Kidney (tissue), 14 donors: ENCODE measurements around the gene FHL2. TPM values are rescaled to one million over a fixed set of nuclear protein-coding genes. Genes with fewer than 3 reads are reported as not detected.

ENCODE experiments used
- DNase-seq, 5 donors: peaks; one replicate each; pipeline ENCODE4 v3.0.0-alpha.2; 2013 to 2020
- FAIRE-seq: peaks from 2 replicates; lab custom pipeline; 2012; peaks lifted over from hg19 to GRCh38; lab: Jason Lieb, UNC
- H3K27ac ChIP-seq, 2 donors: one replicate each; pipeline ENCODE4 v1.7.0; 2013; ENCODE audit warnings: low read depth in 2 of 2, low read length in 2 of 2, inconsistent platforms in 1 of 2
- H3K27me3 ChIP-seq: one replicate; pipeline ENCODE4 v1.7.1; 2013; ENCODE audit warnings: low read length, inconsistent platforms; ENCODE audit not compliant: control insufficient read depth, insufficient read depth
- H3K36me3 ChIP-seq, 3 donors: one replicate each; pipeline versions ENCODE4 v1.7.0 to v1.7.1; 2013; ENCODE audit warnings: low read length in 3 of 3, control low read depth in 1 of 3, inconsistent platforms in 1 of 3; ENCODE audit not compliant: insufficient read depth in 3 of 3, control insufficient read depth in 2 of 3
- H3K4me1 ChIP-seq, 3 donors: one replicate each; pipeline versions ENCODE4 v1.7.0 to v1.7.1; 2013; ENCODE audit warnings: low read length in 3 of 3, inconsistent platforms in 1 of 3, low read depth in 1 of 3; ENCODE audit not compliant: control insufficient read depth in 2 of 3, insufficient read depth in 2 of 3
- H3K4me3 ChIP-seq, 3 donors: one replicate each; pipeline versions ENCODE4 v1.7.0 to v1.8.1; 2013; ENCODE audit warnings: low read length in 3 of 3, control low read depth in 1 of 3, inconsistent platforms in 1 of 3
- H3K9ac ChIP-seq, 3 donors: one replicate each; pipeline versions ENCODE4 v1.7.0 to v1.7.1; 2013; ENCODE audit warnings: low read length in 3 of 3, control low read depth in 1 of 3, inconsistent platforms in 1 of 3
- H3K9me3 ChIP-seq, 3 donors: one replicate each; pipeline versions ENCODE4 v1.7.0 to v1.7.1; 2013; ENCODE audit warnings: low read length in 3 of 3, control low read depth in 1 of 3, inconsistent platforms in 1 of 3; ENCODE audit not compliant: control insufficient read depth in 2 of 3, insufficient read depth in 1 of 3
- CTCF ChIP-seq: IDR thresholded peaks from 3 replicates; pipeline ENCODE4 v1.5.1; 2012; ENCODE audit warnings: mild to moderate bottlenecking, moderate library complexity, borderline replicate concordance; ENCODE audit not compliant: insufficient read depth; ENCODE audit errors: extremely low read depth
- intact Hi-C: fragments of 100-400 bp; cut with DNase I; formaldehyde crosslinking; loops from one replicate; pipeline ENCODE4 v1.11.1; 2022
- polyA plus RNA-seq: library from polyadenylated mRNA; stranded (reverse); fragments of 350-450 nt; fragmentation: Illumina TruSeq; extraction: RNeasy Lipid Tissue Mini Kit (QIAGEN cat#74804); gene quantifications from one replicate; pipeline ENCODE4 v1.2.3, GENCODE V29; 2014; ENCODE audit warnings: low read depth, low replicate concordance; ENCODE audit not compliant: insufficient read depth
- total RNA-seq: library from RNA; stranded (reverse); fragmentation: NEBNext Ultra II Directional; extraction: Animal tissue kit (Norgen Biotek cat#: 25700); gene quantifications from one replicate; pipeline ENCODE4 v1.2.1, GENCODE V29; 2021
- donor health status: control.
- donor health status: control.
- donor health status: control.
- donor health status: control.
- donor health status: control.
- donor health status: DM: yes; HTN: yes; CAD: no.
- donor health status: Normal renal cell carcinoma (clear cell type).

Gene FHL2
- total and polyA plus RNA-seq, 2 donors from 2014 or later: 23.4 to 75.9 TPM

GRCh38 chr2:105445976-105446375 lies 47.1 kb upstream of the FHL2 start:
- FAIRE-seq (no peak), DNase-seq (no peak)
- Histone ChIP-seq H3K4me1 (no peaks in the 10 kb centered on the region), H3K9ac (no peak overlapping the region), H3K27ac (no peak overlapping the region), H3K9me3 (no peaks in the 10 kb centered on the region), H3K4me3 (no peak overlapping the region), H3K36me3 (no peaks in the 10 kb centered on the region), H3K27me3 (no peaks in the 10 kb centered on the region)
- intact Hi-C loops: no loop called here
- TF ChIP-seq CTCF: no peak

- no peaks in the 10 kb centered on the region for H3K4me1 ChIP-seq
- no peak overlapping the region for H3K9ac ChIP-seq
- intact Hi-C loops: no loop called here
- H3K9me3 ChIP-seq: no peaks in the 10 kb centered on the region
- no peak overlapping the region for H3K4me3 ChIP-seq
- H3K27ac ChIP-seq: no peak overlapping the region
- DNase-seq (no peak), FAIRE-seq (no peak)
- H3K36me3 ChIP-seq: no peaks in the 10 kb centered on the region
- no peak for TF ChIP-seq CTCF
- H3K27me3 ChIP-seq: no peaks in the 10 kb centered on the region
Measured at GRCh38 chr2:105445498-105445897, 46.6 kb upstream of the FHL2 start.

- no peaks in the 10 kb centered on the region for H3K27me3 ChIP-seq
- no peak for TF ChIP-seq CTCF
- H3K27ac ChIP-seq: no peak overlapping the region
- no peaks in the 10 kb centered on the region for H3K9me3 ChIP-seq
- FAIRE-seq: no peak
- H3K4me3 ChIP-seq: no peak overlapping the region
- H3K9ac ChIP-seq: no peak overlapping the region
- intact Hi-C loops: no loop called here
- no peak for DNase-seq
- H3K4me1 ChIP-seq: no peaks in the 10 kb centered on the region
- no peaks in the 10 kb centered on the region for H3K36me3 ChIP-seq
Measured at GRCh38 chr2:105443617-105444598, 45.1 kb upstream of the FHL2 start.
